GM23338 (cell line): ENCODE data around the gene LIMCH1.

Experiments used
- CREB1 ChIP-seq: fragments of 250-450 bp; sonication (Bioruptor Pico); IDR thresholded peaks from 2 replicates; pipeline ENCODE4 v1.5.0; 2020; ENCODE audit warnings: low read depth, mild to moderate bottlenecking, moderate library complexity
- EZH2 ChIP-seq: fragments of 200-600 bp; sonication (generic); IDR thresholded peaks from one replicate; pipeline ENCODE4 v1.8.0; 2017; ENCODE audit warnings: antibody characterized with exemption, mild to moderate bottlenecking, low read depth; ENCODE audit not compliant: unreplicated experiment
- EZH2phosphoT487 ChIP-seq: fragments of 200-600 bp; sonication (generic); IDR thresholded peaks from one replicate; pipeline ENCODE4 v1.8.1; 2018; ENCODE audit warnings: antibody characterized with exemption; ENCODE audit not compliant: unreplicated experiment
- JUNB ChIP-seq: IDR thresholded peaks from one replicate; pipeline ENCODE4 v1.6.1; 2016; ENCODE audit warnings: antibody characterized with exemption; ENCODE audit not compliant: unreplicated experiment
- POLR2AphosphoS5 ChIP-seq: IDR thresholded peaks from 2 replicates; pipeline ENCODE4 v1.6.1; 2016; ENCODE audit warnings: antibody characterized with exemption, low read depth
- REST ChIP-seq: IDR thresholded peaks from one replicate; pipeline ENCODE4 v1.6.1; 2018; ENCODE audit warnings: antibody characterized with exemption; ENCODE audit not compliant: unreplicated experiment
- ZNF114 ChIP-seq: fragments of 250-450 bp; sonication (Bioruptor Pico); IDR thresholded peaks from 2 replicates; pipeline ENCODE4 v1.5.0; 2020; ENCODE audit warnings: mild to moderate bottlenecking, moderate library complexity
- TF ChIP-seq, protein P1 (sequence below), 2 experiments: fragments of 200-600 bp in 1 of 2; sonication (generic) in 1 of 2; conservative IDR thresholded peaks; 2 replicates each; pipeline versions ENCODE4 v1.5.1 to v1.6.1; 2016 to 2017; ENCODE audit warnings: antibody characterized with exemption in 2 of 2, low read depth in 2 of 2, mild to moderate bottlenecking in 2 of 2, moderate library complexity in 1 of 2

GRCh38 chr4:41687971-41688370 is 150.0 kb downstream of the LIMCH1 start:
- TF ChIP-seq, protein P1, sequence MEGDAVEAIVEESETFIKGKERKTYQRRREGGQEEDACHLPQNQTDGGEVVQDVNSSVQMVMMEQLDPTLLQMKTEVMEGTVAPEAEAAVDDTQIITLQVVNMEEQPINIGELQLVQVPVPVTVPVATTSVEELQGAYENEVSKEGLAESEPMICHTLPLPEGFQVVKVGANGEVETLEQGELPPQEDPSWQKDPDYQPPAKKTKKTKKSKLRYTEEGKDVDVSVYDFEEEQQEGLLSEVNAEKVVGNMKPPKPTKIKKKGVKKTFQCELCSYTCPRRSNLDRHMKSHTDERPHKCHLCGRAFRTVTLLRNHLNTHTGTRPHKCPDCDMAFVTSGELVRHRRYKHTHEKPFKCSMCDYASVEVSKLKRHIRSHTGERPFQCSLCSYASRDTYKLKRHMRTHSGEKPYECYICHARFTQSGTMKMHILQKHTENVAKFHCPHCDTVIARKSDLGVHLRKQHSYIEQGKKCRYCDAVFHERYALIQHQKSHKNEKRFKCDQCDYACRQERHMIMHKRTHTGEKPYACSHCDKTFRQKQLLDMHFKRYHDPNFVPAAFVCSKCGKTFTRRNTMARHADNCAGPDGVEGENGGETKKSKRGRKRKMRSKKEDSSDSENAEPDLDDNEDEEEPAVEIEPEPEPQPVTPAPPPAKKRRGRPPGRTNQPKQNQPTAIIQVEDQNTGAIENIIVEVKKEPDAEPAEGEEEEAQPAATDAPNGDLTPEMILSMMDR (conservative IDR thresholded peaks at IDR 0.05; ENCODE audit: low read depth in 2 of 2): no peak
- TF ChIP-seq JUNB: no peak
- no peak for TF ChIP-seq EZH2phosphoT487
- no peak for TF ChIP-seq POLR2AphosphoS5
- TF ChIP-seq EZH2: no peak
- TF ChIP-seq REST: no peak
- no peak for TF ChIP-seq ZNF114 (CRISPR knock-in tag)
- TF ChIP-seq CREB1 (CRISPR knock-in tag): no peak
